A172 (cell line): ENCODE data around the gene SLC39A2. TPM values are rescaled to one million over a fixed set of nuclear protein-coding genes. Genes with fewer than 3 reads are reported as not detected.
A peak's percentile ranks its signal among the peaks of the same experiment; 100 is the strongest.
"Not testable (repeated sequence)": the region's sequence is repeated elsewhere in the genome, so short reads cannot be mapped to it uniquely, and the experiment has no call there.

Source experiments
- DNase-seq: peaks from one replicate; pipeline ENCODE4 v3.0.0-alpha.2; 2015; ENCODE audit warnings: low spot score
- total RNA-seq: library from RNA; depleted of rRNA; stranded (reverse); fragments of >200 nt; shearing (Covaris generic); gene quantifications from 2 replicates; pipeline ENCODE4 v1.2.3, GENCODE V29; 2014

Gene SLC39A2
- total RNA-seq, 1 experiment from 2014 or later = not detected

DNA sequence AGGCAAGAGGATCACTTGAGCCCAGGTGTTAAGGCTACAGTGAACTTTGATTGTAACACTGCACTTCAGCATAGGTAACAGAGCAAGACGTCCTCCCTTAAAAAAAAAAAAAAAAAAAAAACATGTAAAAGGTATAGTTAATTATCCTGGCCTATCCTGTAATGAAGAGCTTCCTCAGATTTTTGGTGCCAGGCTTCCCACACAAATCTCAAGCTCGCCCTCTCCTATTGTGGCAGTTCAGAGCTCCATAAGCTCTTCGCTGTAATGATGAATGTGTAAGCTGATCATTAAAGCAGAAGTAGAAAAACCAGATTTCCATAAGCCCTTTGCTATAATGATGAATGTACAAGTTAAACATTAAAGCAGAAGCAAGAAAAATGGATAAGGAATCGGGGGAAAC, 2.0 kb upstream of the SLC39A2 start:
- DNase-seq = no peak

DNA sequence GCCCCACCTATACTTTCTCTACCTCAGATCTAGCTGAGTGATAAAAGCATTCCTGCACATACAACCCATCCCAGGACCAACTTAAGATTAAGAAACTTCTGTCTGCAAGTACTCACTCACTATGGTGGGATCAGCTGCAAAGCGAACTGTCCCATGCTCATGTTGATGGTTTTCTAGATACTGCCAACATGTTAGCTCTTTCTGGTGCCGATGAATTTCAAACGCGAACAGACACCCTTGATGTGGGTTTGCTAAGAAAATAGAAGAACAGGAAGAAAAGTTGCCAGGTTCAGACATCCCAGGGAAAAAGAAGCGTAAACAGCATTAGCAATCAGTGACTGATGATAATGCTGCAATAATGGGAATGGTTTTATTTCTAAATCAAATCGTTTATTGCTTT, 1.5 kb upstream of the SLC39A2 start:
- DNase-seq = no peak

DNA sequence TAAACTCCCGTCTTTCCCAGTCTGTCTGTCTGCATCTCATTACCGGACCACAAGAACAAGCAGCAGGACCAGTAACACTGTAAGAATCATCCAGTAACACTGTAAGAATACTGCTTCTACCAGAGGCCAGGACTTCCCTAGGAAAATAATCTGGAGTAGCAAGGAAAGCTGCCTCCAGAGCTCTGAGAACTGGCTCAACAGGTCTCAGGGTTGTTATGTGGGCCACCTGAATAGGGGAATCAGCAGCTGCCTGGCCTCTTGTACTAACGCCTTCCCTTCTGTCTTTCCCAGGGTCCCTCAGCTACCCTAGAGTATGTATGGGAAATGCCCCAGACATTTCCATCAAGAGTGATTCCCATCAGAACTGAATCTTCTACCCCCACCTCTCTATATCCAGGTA, 954 bp upstream of the SLC39A2 start:
- DNase-seq = no peak

DNA sequence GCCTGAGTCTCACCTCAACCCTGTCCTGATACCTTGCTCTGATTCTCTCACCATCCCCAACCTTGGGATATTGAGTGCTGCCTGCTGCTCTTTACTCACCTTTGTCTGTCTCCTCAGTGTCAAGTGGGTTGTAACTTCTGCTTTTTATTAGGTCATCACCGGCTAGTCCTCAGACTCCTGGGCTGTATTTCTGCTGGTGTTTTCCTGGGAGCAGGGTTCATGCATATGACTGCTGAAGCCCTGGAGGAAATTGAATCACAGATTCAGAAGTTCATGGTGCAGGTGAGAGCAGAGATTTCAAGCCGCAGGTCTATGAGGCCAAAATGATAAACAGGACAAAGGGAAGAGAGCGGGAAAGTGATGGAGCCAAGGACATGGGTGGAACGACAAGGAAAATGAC, 498 bp downstream of the SLC39A2 start:
- DNase-seq = no peak

DNA sequence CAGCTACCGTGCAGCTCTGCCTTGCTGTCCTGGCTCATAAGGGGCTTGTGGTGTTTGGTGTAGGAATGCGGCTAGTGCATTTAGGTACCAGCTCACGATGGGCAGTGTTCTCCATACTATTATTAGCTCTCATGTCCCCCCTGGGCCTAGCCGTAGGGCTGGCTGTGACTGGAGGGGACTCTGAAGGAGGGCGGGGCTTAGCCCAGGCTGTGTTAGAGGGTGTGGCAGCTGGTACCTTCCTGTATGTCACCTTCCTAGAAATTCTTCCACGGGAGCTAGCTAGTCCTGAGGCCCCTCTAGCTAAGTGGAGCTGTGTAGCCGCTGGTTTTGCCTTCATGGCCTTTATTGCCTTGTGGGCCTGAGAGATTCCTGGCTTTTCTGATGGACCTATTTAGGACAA, 2.1 kb downstream of the SLC39A2 start:
- no peak for DNase-seq

DNA sequence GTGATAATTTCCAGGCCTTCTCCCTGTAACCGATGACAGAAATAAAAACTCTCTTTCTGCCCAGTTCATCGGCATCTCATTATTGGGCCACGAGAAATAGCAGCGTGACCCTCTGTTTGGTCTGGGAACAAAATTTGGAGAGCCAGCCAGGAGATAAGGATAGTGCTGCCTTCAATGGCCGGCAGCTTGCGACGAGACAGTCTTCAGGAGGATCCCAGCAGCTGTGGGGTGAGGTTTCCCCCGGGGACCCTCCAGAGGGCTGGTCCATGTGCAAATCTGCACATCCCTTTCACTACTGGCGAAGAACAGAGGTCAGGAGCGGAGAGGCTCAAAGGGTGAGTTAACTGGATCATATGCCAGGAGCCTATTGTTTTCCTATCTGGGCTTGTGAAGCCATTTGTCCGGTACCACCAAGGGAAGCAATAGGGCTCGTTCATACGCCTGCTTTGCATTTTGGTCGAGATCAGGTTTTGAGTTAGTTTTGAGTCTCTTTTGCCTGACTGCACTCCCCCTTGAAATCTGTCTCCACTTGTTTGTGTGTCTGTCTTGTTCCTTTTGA, 4.8 kb downstream of the SLC39A2 start:
- DNase-seq = no peak

DNA sequence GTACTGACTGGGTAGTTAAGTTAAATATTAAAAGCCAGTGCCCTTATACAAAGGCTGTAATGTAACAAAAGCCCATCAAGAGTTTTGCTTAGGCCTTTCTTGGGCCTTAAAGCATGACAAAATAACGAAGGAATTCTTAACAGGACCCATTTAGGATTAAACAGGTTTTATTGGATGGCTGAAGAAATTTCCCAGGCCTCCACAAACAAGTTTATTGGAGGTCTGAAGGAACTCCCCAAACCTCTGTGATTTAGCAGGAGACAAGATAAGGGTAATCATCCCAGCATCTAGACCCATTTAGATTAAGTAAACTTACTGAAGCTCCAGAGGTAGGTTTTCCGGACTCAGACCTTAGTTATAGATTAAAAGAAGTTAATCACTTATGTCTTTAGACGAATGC, 10.6 kb downstream of the SLC39A2 start:
- not testable (repeated sequence) for DNase-seq

DNA sequence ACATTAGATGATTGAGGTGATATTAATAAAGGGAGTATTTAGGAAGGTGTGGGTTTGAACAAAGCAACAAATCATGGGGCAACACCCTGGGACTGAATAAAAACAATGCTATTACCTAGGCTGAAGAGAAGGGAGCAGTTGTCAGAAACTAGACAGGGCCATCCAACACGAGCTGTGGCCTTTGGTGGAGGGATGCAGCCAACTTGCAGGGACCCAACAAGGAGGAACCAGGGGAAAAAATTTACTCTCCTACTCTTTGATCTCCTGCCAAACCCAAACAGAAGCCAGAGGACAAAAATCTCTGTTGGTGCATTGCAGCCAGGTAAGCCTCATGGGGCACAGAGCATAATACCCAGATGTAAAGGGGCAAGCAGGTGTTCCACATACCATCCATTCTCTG, 12.0 kb downstream of the SLC39A2 start:
- DNase-seq = no peak

DNA sequence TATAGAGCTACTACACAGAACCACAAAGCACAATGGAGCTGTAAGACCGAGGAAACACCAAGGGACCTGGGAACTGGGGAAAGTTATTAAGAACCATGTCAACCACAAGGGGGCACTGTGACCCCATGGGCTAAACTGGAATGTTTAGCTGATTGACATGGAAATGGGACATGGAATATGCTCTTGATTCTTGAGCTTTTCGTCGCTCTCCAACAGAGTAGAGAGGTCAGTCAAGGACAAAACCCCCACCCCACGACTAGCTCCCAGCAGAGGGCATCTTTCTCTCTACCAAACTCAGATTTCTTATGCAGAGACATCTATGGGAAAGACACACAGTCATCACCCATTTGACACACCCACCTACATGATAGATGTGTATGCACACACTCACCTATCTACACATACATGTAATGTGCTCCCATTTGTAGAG, 15.7 kb downstream of the SLC39A2 start:
- DNase-seq = peak; percentile 65

DNA sequence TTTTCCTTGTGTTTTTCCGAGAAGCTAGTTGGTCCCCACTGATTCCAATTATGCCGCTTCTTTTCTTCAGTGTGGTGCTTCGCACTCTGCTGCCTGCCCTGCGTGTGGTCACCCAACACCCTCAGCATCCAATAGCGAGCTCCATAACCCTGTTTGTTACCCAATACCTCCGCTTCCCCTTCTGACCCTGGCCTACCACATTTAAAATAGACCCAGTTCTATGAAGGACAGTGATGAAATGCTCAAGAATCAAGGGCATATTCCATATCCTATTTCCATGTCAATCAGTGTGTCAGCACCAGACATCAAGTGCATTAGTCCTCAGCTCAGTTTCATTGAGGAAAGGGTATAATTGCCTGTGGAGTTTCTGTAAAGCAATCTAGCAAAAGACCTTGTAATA, 16.2 kb downstream of the SLC39A2 start:
- DNase-seq = no peak

DNA sequence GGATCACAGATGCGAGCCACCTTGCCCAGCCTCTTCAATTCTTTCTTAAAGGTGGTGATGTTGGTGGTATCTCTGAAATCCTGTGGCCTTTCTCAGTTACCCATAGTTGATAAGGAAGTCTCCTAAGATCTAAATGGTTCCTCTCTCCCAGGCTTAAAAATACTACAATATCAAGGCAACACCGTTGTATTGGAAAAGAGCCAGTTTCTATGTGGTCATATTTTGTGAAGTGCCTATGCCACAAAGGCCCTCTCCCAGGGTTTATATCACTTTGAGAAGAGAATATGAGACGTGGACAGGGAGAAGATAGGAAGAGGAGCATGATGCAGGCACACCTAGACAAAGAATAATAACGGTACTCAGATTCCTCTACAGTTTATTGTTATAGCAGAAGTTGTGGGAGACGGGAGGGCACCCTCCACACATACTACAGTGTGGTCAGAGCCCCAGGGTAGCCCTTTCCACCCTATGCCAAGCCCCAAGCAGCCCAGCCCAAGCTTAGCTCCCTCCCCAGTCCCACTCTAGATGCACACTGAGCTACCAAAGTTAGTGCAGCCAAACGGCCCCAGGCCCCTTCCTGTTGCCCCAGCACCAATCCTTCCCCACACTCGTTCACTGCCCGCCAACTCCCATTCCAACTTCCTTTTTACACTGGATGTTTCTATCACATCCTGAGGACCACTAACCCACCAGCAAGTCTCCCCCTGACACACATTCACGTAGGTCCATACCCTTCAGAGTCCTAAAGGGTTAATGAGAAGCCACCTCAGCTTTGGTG, 17.5 kb downstream of the SLC39A2 start:
- DNase-seq = no peak

DNA sequence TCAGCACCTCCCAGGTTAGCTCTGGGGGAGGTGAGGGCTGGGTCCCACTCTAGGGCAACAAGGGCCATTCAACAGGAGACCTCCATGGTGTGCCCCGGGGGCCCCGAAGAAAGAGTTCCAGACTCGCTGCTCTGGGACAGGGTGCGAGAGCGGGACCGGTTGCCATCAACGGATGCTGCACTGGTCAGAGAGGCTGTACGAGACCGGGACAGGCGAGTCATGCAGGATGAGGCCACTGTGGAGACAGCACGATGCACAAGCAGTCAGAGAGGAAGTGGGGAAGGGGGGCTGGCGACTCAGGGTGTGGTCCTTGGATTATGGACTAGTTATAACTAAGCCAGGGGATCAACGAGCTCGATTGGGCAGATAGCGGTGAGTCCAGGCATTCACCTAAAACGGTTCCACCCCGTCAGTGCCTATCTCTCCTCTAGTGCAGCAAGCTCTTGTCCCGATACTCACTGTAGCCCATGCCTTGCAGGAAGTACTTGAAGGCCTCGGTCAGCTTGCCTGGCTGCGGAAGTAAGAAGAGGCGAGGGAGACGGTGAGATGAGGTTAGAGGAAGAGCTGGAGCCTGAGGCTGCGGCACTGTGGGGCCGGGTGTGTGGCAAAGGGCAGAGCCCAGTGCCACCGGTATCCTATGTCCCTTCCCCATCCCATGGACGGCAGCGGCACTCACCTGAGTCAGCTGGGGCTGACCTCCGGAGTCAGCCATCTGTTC, 18.6 kb downstream of the SLC39A2 start:
- no peak for DNase-seq

DNA sequence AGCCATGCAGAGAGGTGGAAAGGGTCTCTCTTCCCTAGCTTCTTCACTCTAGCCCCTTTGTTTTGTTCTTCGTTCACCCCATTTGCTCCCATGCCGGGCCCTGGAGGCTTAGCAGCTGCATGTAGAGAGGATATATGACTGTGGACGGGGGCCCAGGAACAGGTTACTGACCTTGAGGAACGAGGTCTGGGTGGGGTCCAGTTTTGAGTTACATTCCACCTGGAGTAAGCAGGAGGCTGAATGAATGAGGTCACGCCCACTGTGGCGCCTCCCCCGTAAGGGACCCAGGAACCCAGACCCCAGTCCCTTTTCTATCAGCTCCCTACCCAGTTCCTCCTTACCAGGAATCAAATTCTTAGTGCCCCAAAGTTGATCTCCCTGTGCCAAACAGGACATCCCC, 19.2 kb downstream of the SLC39A2 start:
- DNase-seq = no peak

DNA sequence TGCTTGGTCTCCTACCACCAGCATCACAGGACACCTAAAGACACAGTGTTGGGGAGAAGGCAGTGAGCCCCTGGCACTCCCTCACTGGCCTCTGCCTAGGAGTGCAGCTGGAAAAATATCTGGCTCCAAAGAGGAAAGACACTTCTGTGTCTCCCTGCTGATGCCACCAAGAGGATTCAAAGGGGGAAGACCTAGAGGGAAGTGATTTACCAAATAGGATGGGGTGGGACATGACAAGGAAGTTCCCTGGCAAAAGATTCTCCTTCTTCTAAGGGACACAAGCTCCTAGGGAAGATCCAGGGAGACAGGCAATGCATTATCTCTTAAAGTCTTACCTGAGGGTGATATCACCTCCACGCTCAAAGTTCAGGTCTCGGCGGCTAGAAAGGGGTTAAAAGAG, 19.7 kb downstream of the SLC39A2 start:
- no peak for DNase-seq

DNA sequence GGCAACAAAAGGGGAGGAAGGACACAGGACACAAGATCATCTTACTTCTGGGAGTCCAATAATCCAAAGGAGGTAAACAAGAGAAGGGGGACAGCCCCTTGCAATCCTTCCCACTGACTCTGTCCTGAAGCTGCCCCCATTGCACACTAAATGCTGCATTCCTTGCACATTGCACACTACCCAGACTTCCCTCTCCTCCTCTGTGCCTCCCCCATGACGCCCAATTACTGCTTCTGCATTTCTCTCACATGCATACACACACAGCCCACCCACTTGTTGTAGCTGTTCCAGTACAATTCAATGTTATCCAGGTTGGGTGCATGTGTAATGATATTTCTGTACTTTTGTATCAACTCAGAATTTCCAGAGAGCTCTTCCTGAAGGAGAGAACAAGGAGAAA, 20.3 kb downstream of the SLC39A2 start:
- DNase-seq = no peak

DNA sequence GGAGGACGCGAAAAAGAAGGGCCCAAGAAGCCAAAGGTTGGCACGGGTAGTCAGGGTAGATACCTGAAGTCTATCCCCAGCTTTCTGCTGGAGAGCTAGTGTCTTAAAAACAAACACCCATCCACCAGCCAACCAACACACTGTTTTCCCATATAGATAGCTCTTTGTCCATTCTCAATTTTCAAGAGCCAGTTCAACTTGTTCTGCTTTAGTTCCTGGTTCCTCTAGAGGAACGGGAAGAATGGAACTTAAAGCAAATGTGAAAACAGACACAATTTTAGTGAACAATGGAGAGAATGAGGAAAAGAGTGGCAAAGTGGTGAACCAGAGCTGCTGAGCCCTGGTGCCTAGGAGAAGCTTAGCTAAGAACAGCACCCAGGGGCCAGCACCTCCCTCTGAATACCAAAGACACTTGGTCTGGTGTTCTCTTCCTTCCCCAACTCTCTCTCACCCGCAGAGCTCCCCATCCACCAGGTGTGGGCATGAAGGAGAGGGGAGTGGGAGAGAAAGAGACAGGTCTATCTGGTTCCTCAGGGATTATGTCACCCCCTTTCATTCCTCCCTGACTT, 22.0 kb downstream of the SLC39A2 start:
- no peak for DNase-seq

DNA sequence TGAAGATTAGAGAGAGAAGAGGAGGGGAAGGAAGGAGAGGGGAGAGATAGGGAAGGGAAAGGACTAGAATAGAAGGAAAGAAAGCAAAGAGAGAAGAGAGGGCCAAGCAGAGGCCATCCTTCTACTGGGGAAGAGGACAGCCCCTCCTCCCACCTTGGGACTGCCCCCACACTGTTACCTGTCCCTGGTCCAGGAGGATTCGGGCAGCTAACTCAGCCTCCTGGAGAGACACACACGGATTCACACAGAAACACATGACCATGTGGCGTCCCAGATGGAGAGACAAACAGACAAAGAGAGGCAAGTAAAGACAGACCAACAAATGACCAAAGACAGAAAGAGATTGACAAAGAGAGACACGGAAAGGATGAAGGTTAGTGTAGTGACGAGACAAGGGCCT, 23.6 kb downstream of the SLC39A2 start:
- DNase-seq = no peak

DNA sequence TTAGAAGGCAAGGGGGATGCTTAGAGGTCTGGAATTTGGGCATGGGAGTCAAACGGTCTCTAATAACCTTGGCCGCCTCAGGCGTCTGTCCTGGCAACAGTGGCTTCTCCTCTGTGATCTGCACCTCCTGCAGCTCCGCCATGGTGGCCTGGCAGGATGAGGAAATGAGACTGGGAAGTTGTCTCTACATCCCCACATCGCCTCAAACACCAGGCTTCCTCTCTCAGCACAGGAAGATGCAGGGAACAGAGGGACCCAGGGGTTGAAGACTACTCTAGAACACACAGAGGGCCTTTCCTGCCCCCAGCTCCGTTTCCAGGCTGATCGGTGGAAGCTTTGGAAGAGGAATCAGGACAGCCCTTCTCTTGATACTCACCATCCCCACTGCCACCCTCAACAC, 24.1 kb downstream of the SLC39A2 start:
- no peak for DNase-seq

DNA sequence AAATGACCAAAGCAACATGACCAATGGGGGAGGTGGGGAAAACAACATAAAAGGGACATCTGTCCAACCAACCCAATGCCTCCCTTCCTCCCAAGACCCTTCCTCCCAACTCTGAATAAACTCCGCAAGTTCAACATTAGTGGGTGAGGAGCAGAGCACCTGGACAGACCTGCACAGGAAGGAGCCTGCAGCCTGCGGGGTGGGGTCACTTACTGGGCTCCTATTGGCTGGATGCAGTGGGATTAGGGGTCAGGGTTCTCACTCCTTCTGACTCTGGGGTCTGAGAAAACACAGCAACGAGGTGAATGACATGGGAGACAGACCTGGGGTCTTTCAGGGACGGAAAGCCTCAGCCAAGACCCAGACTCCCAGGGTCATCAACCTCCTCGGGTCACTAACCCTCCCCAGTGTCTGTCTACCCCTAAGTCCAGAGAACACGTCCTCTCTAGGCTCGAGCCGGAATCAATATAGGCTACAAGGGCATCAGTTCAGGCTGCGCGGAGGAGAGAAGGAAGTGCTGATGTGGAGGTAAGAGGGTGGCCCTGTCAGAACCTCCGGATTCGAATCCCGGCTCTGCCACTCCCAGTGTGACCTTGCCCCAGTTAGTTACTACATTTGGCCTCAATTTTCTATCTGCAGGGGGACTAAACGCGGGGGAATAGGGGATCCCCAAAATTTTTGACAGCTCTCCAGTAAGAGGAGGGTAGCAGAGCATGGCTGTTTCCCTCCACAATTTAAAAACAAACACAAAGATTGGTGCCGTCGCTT, 24.9 kb downstream of the SLC39A2 start:
- no peak for DNase-seq

DNA sequence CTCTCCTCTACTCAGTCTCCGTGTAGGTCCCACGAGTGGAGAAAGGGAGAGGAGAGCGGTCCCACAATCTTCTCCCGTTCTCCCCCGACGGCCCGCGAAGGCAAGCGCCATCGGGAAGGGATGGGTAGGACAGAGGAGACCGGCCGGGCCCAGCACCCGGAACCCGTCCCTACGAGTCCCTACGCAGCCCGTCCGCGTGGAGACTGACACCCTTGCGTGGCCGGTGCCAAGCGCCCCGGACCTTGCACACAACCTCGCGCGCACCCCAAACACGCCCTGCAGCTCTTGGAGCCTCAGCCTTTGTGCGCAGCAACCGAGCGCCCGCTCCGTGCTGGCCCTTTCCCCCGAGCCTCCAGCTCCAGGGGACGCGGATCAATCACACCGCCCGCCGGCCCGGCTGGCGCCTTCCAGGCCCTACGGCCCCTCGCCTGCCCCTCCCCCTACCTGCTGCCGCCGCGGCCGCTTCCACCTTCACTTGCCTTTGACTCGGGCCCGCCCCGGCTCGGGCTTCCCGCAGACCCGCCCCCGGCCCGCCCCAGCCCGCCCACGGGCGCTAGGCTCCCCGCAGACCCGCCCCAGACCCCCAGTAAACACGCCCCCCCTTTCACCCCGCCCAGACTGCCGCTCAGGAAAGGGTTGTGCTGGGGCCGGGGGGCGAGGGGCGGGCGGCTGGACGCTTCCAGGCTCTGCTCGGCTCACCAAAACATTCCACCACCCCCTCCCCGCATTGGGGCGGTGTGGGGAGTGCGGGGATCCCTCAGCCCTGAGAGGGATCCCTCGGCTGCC, 25.7 kb downstream of the SLC39A2 start, which contains the start of gene NDRG2:
NDRG2 (minus strand) TSS at position 477 of the 786 bp plus-strand sequence. CDS start 1,746 bp downstream, outside the sequence.
- DNase-seq = no peak
